C4-2B (cell line): ENCODE measurements around the gene TECPR2.

Experiments used
- ZFX ChIP-seq: fragments of 450-650 bp; IDR thresholded peaks from 2 replicates; pipeline ENCODE4 v1.6.1; 2017
- TF ChIP-seq, protein P1 (sequence below): fragments of 450-650 bp; conservative IDR thresholded peaks from 2 replicates; pipeline ENCODE4 v1.5.1; 2017; ENCODE audit warnings: mild to moderate bottlenecking

- TF ChIP-seq, protein P1, sequence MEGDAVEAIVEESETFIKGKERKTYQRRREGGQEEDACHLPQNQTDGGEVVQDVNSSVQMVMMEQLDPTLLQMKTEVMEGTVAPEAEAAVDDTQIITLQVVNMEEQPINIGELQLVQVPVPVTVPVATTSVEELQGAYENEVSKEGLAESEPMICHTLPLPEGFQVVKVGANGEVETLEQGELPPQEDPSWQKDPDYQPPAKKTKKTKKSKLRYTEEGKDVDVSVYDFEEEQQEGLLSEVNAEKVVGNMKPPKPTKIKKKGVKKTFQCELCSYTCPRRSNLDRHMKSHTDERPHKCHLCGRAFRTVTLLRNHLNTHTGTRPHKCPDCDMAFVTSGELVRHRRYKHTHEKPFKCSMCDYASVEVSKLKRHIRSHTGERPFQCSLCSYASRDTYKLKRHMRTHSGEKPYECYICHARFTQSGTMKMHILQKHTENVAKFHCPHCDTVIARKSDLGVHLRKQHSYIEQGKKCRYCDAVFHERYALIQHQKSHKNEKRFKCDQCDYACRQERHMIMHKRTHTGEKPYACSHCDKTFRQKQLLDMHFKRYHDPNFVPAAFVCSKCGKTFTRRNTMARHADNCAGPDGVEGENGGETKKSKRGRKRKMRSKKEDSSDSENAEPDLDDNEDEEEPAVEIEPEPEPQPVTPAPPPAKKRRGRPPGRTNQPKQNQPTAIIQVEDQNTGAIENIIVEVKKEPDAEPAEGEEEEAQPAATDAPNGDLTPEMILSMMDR = no peak
- no peak for TF ChIP-seq ZFX
Observed at GRCh38 chr14:102387086-102387485, 24.3 kb downstream of the TECPR2 start.
